Choroid plexus epithelial cell (primary cell): ENCODE results near the gene CSF1R.
"Not testable (repeated sequence)": the region's sequence is repeated elsewhere in the genome, so short reads cannot be mapped to it uniquely, and the experiment has no call there.

Experiments
- DNase-seq: peaks from one replicate; pipeline ENCODE4 v3.0.0-alpha.2; 2010; ENCODE audit warnings: low read depth
- H3K4me3 ChIP-seq: 2 replicates; pipeline ENCODE4 v1.5.1; 2011; ENCODE audit warnings: low read depth, mild to moderate bottlenecking, control low read depth, low read length, moderate library complexity
- TF ChIP-seq, protein P1 (sequence below): conservative IDR thresholded peaks from 2 replicates; pipeline ENCODE4 v1.5.1; 2011; ENCODE audit warnings: low read depth, mild to moderate bottlenecking, control low read depth, inconsistent platforms, low read length, moderate library complexity

CSF1R gene

DNA sequence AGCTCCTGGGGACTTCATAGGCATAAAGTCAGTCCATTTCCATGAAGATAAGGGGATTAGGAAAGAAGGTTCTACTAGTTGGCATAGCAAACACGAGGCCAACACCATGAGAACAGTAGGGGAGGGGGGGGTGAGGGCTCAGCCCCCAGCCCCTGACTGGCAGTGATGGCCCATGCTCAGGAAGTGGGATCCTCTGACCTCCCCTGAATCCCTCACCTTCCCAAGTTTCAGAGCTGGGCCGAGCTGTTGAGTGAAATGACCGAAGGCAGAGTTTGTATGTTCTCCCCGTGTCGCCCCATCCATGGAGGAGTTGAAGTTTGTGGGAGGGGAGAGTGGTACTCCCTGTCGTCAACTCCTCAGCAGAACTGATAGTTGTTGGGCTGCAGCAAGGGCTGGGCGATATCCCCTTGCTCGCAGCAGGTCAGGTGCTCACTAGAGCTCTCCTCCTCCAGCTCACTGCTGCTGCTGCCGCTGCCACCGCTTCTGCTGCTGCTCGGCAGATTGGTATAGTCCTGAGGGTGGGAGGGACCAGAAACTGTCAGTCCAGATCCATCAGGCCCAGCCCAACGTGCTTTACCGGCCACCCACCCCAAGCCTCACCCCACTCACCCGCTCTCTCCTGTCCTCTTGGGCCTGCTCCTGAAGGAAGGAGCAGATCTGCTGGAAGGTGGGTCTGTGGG, 32.5 kb downstream of the CSF1R start:
- no peak for DNase-seq
- H3K4me3 ChIP-seq = no peak overlapping the region
- TF ChIP-seq, protein P1, sequence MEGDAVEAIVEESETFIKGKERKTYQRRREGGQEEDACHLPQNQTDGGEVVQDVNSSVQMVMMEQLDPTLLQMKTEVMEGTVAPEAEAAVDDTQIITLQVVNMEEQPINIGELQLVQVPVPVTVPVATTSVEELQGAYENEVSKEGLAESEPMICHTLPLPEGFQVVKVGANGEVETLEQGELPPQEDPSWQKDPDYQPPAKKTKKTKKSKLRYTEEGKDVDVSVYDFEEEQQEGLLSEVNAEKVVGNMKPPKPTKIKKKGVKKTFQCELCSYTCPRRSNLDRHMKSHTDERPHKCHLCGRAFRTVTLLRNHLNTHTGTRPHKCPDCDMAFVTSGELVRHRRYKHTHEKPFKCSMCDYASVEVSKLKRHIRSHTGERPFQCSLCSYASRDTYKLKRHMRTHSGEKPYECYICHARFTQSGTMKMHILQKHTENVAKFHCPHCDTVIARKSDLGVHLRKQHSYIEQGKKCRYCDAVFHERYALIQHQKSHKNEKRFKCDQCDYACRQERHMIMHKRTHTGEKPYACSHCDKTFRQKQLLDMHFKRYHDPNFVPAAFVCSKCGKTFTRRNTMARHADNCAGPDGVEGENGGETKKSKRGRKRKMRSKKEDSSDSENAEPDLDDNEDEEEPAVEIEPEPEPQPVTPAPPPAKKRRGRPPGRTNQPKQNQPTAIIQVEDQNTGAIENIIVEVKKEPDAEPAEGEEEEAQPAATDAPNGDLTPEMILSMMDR = no peak

DNA sequence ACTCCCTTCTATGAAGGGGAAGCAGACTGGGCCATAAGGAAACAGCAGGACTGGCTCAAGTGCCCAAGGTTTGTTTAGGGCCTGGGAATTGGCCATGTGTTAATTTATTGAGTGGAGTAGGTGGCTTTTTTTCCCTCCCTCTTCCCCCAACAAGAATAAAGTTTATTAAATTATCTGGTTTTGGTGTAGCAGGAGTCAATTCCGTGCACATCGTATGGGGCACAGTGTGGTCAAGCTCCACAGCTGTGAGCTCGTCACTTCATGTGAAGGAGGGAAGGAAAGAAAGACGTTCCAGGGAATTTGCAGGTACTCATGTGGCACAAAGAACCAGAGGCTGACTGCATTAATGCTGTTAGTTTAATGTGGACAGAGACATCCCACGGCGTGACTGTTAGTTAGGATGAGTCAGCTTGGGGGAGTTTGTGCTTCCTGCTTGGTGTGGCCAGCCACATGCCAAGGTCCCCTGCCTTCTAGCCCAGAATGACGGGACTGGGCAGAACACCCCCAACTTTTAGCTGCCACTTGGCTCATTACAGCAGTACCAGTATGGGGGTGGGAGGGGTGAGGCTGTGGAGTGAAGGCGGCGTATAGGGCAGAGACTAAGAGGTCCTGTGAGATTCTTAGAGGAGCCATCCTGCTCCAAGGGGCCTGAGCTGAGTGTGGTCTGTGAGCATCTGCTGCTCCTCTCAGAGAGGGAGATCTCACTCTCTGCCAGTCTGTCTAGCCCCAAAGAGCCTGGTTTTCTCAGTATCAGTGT, 33.2 kb downstream of the CSF1R start:
- DNase-seq = peak; percentile 80
- TF ChIP-seq, protein P1 = no peak
- H3K4me3 ChIP-seq = no peak overlapping the region

DNA sequence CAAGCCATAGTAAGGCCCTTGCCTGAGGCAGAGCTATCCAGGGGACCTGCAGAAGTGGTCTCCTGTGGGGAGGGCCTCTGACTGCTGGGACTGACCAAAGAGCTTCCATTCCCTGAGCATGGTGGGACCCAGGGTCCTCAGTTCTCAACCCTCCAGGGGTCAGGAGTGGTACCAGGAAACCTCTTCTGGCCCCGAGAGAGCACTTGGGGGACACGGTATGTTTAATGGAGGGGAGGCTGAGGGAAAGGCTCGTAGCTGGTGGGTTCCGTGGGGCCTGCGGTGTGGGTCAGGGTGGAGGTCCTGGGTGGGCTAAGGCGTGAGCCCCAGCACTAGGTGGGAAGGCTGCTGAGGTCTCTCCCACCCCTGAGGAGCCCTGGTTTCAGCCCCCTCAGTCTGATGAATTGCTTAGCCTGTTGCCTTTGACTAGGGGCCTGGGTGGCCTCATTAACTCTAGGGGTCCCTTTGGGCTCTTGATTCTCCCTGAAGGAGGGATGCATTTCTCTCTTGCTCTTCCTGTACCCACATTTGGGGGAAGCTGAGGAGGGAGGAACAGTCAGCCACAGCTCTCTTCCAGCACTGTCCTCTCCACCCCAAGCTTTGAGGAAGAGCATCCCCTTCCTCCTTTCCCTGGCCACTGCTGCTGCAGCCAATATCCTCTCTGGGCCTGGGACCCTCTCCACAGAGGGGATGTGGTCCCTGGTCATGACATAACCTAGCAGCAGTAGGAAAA, 34.0 kb downstream of the CSF1R start:
- no peak for DNase-seq
- H3K4me3 ChIP-seq = no peak overlapping the region
- TF ChIP-seq, protein P1 = no peak

DNA sequence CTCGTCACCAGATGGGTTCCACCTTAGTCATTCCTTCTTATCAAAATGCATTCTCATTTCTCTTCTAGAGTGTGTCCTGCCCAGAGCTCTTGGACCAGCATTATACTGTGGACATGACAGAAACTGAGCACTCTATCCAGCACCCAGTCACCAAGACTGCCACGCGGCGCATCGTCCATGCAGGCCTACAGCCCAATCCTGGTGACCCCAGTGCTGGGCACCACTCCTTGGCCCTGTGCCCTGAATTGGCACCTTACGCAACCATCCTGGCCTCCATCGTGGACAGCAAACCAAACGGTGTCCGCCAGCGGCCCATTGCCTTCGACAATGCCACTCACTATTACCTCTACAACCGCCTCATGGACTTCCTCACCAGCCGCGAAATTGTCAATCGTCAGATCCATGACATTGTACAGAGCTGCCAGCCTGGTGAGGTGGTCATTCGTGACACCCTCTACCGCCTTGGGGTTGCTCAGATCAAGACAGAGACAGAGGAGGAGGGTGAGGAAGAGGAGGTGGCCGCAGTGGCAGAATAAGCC, 34.6 kb downstream of the CSF1R start:
- H3K4me3 ChIP-seq = no peak overlapping the region
- no peak for DNase-seq
- TF ChIP-seq, protein P1 = no peak

DNA sequence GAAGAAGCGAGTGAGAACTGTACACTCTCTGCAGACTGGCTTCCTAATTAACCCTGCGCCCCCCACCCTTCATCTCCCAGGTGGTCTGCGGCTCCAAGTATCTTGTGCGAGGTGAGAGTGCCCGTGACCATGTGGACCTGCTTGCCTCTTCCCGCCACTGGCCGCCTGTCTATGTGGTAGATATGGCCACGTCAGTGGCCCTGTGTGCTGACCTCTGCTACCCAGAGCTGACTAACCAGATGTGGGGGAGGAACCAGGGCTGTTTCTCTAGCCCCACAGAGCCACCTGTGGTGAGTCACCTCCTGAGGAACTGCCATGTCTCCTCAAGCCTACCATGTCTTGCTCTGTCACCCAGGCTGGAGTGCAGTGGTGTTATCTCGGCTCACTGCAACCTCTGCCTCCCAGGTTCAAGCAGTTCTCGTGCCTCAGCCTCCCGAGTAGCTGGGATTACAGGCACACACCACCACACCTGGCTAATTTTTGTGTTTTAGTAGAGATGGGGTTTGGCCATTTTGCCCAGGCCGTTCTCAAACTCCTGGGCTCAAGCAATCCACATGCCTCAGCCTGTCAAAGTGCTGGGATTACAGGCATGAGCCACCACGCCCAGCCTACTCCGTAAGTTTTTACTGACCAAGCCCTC, 36.1 kb downstream of the CSF1R start:
- DNase-seq = peak; percentile 69
- H3K4me3 ChIP-seq = not testable (repeated sequence)

DNA sequence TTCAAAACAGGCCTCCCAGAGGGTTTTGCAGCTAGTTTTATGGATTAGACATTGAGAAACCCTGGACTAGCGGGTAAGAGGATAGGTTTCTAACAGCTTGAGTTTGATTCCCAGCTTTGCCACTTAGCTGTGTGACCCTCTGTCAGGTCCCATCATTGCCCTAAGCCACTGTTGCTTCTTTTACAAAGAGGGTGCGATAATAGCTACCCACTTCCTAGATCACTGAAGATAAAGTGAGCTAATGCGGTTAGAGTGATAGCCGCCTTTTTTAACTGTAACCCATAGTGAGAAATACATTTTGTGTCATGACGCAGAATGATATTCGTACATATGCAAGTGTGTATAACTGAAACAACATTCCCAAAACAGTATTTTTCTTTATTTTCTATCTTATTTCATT, 40.3 kb downstream of the CSF1R start:
- no peak for DNase-seq
- TF ChIP-seq, protein P1 = no peak
- H3K4me3 ChIP-seq = no peak overlapping the region

DNA sequence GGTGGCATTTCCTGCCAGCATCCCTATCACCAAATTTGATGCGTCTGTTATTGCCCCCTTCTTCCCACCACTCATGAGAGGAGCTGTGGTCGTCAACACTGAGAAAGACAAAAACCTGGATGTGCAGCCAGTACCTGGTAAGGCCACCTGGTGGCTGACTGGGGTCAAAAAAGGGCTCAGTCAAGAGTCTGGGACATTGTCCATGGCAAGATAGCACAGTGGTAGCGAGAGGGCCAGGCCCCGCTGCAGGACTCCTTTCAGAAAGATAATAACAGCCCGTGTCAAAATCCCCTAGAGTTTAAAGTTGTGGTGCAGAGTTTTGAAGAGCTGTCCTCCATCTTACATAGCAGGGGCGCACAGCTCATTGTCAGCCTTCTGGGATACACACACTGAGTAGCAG, 40.8 kb downstream of the CSF1R start:
- TF ChIP-seq, protein P1 = no peak
- no peak overlapping the region for H3K4me3 ChIP-seq
- no peak for DNase-seq
